Activated CD4-positive, alpha-beta T cell treated with anti-CD3 and anti-CD28 coated beads, Interleukin-2, amount 10 ng/mL, durations not matched to agents 24 days and 14 days (primary cell): ENCODE results near the gene SEPSECS. TPM values are rescaled to one million over a fixed set of nuclear protein-coding genes. Genes with fewer than 3 reads are reported as not detected.
A peak's percentile ranks its signal among the peaks of the same experiment; 100 is the strongest.
"Not testable (repeated sequence)": the region's sequence is repeated elsewhere in the genome, so short reads cannot be mapped to it uniquely, and the experiment has no call there.

Experiments
- DNase-seq: peaks from one replicate; pipeline ENCODE4 v3.0.0; 2022
- H3K27ac Mint-ChIP-seq: one replicate; pipeline ENCODE4 v1.8.0; 2022; ENCODE audit warnings: mild to moderate bottlenecking, mixed read lengths
- H3K27me3 Mint-ChIP-seq: one replicate; pipeline ENCODE4 v1.8.0; 2022; ENCODE audit warnings: mixed read lengths
- H3K36me3 Mint-ChIP-seq: one replicate; pipeline ENCODE4 v1.8.0; 2022; ENCODE audit warnings: low read depth, mild to moderate bottlenecking, mixed read lengths
- H3K4me1 Mint-ChIP-seq: one replicate; pipeline ENCODE4 v1.8.0; 2021; ENCODE audit warnings: mixed read lengths
- H3K4me3 Mint-ChIP-seq: one replicate; pipeline ENCODE4 v1.8.0; 2022; ENCODE audit warnings: mild to moderate bottlenecking, moderate library complexity, mixed read lengths
- H3K9me3 Mint-ChIP-seq: one replicate; pipeline ENCODE4 v1.8.0; 2021; ENCODE audit warnings: mixed read lengths
- intact Hi-C: fragments of 100-400 bp; cut with micrococcal nuclease; formaldehyde crosslinking; loops from one replicate; pipeline ENCODE4 v1.15.1; 2023
- total RNA-seq: library from RNA; stranded (reverse); gene quantifications from 2 replicates; pipeline ENCODE4 v1.2.3, GENCODE V29; 2022

Gene SEPSECS
- total RNA-seq, 1 donor from 2014 or later, result 13.2 TPM

- Mint-ChIP-seq H3K27me3 (peaks cover under 1% of the 10 kb centered on the region), H3K36me3 (no peaks in the 10 kb centered on the region), H3K27ac (no peak overlapping the region), H3K9me3 (peaks cover 15% of the 10 kb centered on the region), H3K4me3 (no peak overlapping the region), H3K4me1 (peaks cover 9% of the 10 kb centered on the region)
- no peak for DNase-seq
- intact Hi-C loops, result no loop called here
Measured at GRCh38 chr4:25096251-25096980, 63.8 kb downstream of the SEPSECS start.

- Mint-ChIP-seq H3K27ac (no peak overlapping the region), H3K4me3 (no peak overlapping the region), H3K4me1 (peaks cover 5% of the 10 kb centered on the region), H3K9me3 (peaks cover 11% of the 10 kb centered on the region), H3K36me3 (no peaks in the 10 kb centered on the region), H3K27me3 (peaks cover 4% of the 10 kb centered on the region)
- no peak for DNase-seq
- intact Hi-C loops, result no loop called here
Measured at GRCh38 chr4:25095837-25096236, 64.4 kb downstream of the SEPSECS start.

- Mint-ChIP-seq H3K4me3 (no peak overlapping the region), H3K9me3 (peaks cover 11% of the 10 kb centered on the region), H3K36me3 (no peaks in the 10 kb centered on the region), H3K27ac (no peak overlapping the region), H3K27me3 (peaks cover 30% of the 10 kb centered on the region), H3K4me1 (peaks cover 7% of the 10 kb centered on the region)
- intact Hi-C loops, result no loop called here
- no peak for DNase-seq
Measured at GRCh38 chr4:25092139-25092538, 68.1 kb downstream of the SEPSECS start.

GRCh38 chr4:25090516-25090915 is 69.7 kb downstream of the SEPSECS start:
- no peak overlapping the region for H3K4me3 Mint-ChIP-seq
- H3K27me3 Mint-ChIP-seq, result peaks cover 32% of the 10 kb centered on the region
- peaks cover 11% of the 10 kb centered on the region for H3K9me3 Mint-ChIP-seq
- intact Hi-C loops, result no loop called here
- no peak for DNase-seq
- no peak overlapping the region for H3K27ac Mint-ChIP-seq
- H3K4me1 Mint-ChIP-seq, result peaks cover 7% of the 10 kb centered on the region
- no peaks in the 10 kb centered on the region for H3K36me3 Mint-ChIP-seq

- no peak overlapping the region for H3K27ac Mint-ChIP-seq
- no peaks in the 10 kb centered on the region for H3K36me3 Mint-ChIP-seq
- DNase-seq, result no peak
- H3K9me3 Mint-ChIP-seq, result peaks cover 9% of the 10 kb centered on the region
- peaks cover 35% of the 10 kb centered on the region for H3K27me3 Mint-ChIP-seq
- H3K4me1 Mint-ChIP-seq, result peaks cover 7% of the 10 kb centered on the region
- peak overlapping the region; percentile 62 for H3K4me3 Mint-ChIP-seq
- intact Hi-C loops, result no loop called here
Measured at GRCh38 chr4:25089051-25089763, 71.0 kb downstream of the SEPSECS start.

GRCh38 chr4:25088093-25088952 is 71.9 kb downstream of the SEPSECS start:
- Mint-ChIP-seq H3K4me3 (peak overlapping the region; percentile 62), H3K36me3 (no peaks in the 10 kb centered on the region), H3K27me3 (peaks cover 36% of the 10 kb centered on the region), H3K27ac (no peak overlapping the region), H3K4me1 (peaks cover 7% of the 10 kb centered on the region), H3K9me3 (peaks cover 5% of the 10 kb centered on the region)
- peak; percentile 56 for DNase-seq
- intact Hi-C loops, result no loop called here

GRCh38 chr4:25085671-25086070 is 74.6 kb downstream of the SEPSECS start:
- intact Hi-C loops, result no loop called here
- no peak for DNase-seq
- no peak overlapping the region for H3K27ac Mint-ChIP-seq
- H3K27me3 Mint-ChIP-seq, result peaks cover 37% of the 10 kb centered on the region
- no peaks in the 10 kb centered on the region for H3K9me3 Mint-ChIP-seq
- H3K36me3 Mint-ChIP-seq, result no peaks in the 10 kb centered on the region
- H3K4me1 Mint-ChIP-seq, result peaks cover 7% of the 10 kb centered on the region
- no peak overlapping the region for H3K4me3 Mint-ChIP-seq

GRCh38 chr4:25083441-25083840 is 76.8 kb downstream of the SEPSECS start:
- DNase-seq, intact Hi-C loops, H3K4me1 Mint-ChIP-seq, H3K4me3 Mint-ChIP-seq, H3K36me3 Mint-ChIP-seq, H3K9me3 Mint-ChIP-seq, H3K27ac Mint-ChIP-seq: not testable (repeated sequence)
- H3K27me3 Mint-ChIP-seq, result peaks cover 28% of the 10 kb centered on the region

GRCh38 chr4:25081866-25082471 is 78.3 kb downstream of the SEPSECS start:
- Mint-ChIP-seq H3K36me3 (no peaks in the 10 kb centered on the region), H3K4me3 (no peak overlapping the region), H3K27ac (no peak overlapping the region), H3K27me3 (peaks cover 16% of the 10 kb centered on the region), H3K4me1 (no peaks in the 10 kb centered on the region), H3K9me3 (no peaks in the 10 kb centered on the region)
- intact Hi-C loops, result no loop called here
- DNase-seq, result no peak

- intact Hi-C loops, result no loop called here
- no peaks in the 10 kb centered on the region for H3K4me1 Mint-ChIP-seq
- no peak for DNase-seq
- no peak overlapping the region for H3K4me3 Mint-ChIP-seq
- H3K9me3 Mint-ChIP-seq, result no peaks in the 10 kb centered on the region
- H3K27ac Mint-ChIP-seq, result no peak overlapping the region
- peaks cover 16% of the 10 kb centered on the region for H3K27me3 Mint-ChIP-seq
- H3K36me3 Mint-ChIP-seq, result no peaks in the 10 kb centered on the region
Measured at GRCh38 chr4:25080571-25080970, 79.7 kb downstream of the SEPSECS start.

- Mint-ChIP-seq H3K36me3 (no peaks in the 10 kb centered on the region), H3K9me3 (no peaks in the 10 kb centered on the region), H3K4me1 (no peaks in the 10 kb centered on the region), H3K27ac (no peak overlapping the region), H3K4me3 (no peak overlapping the region), H3K27me3 (peaks cover 13% of the 10 kb centered on the region)
- intact Hi-C loops, result no loop called here
- no peak for DNase-seq
Measured at GRCh38 chr4:25078523-25078922, 81.7 kb downstream of the SEPSECS start.

GRCh38 chr4:25076625-25077398 is 83.4 kb downstream of the SEPSECS start:
- no peak overlapping the region for H3K27ac Mint-ChIP-seq
- no peak overlapping the region for H3K4me3 Mint-ChIP-seq
- no peaks in the 10 kb centered on the region for H3K36me3 Mint-ChIP-seq
- intact Hi-C loops, result no loop called here
- peaks cover 11% of the 10 kb centered on the region for H3K27me3 Mint-ChIP-seq
- no peak for DNase-seq
- no peaks in the 10 kb centered on the region for H3K4me1 Mint-ChIP-seq
- H3K9me3 Mint-ChIP-seq, result no peaks in the 10 kb centered on the region

GRCh38 chr4:25075851-25076250 is 84.4 kb downstream of the SEPSECS start:
- Mint-ChIP-seq H3K36me3 (no peaks in the 10 kb centered on the region), H3K27me3 (peaks cover 7% of the 10 kb centered on the region), H3K27ac (no peak overlapping the region), H3K4me3 (no peak overlapping the region), H3K9me3 (no peaks in the 10 kb centered on the region), H3K4me1 (no peaks in the 10 kb centered on the region)
- intact Hi-C loops, result no loop called here
- DNase-seq, result no peak
